WTC11 (cell line): Measurements from ENCODE around the gene PCBP3. TPM values are rescaled to one million over a fixed set of nuclear protein-coding genes. Genes with fewer than 3 reads are reported as not detected.

Experiments used
- ATAC-seq: fragments of 200-7000 bp; cut with Tn5 transposase; 2 replicates; pipeline ENCODE4 v1.10.0; 2021; ENCODE audit warnings: mild to moderate bottlenecking, moderate library complexity
- CTCF ChIA-PET: fragments of 300-600 bp; sonication (Branson Sonifier 250); formaldehyde crosslinking; loops from one replicate; lab custom pipeline; 2021; ENCODE audit warnings: antibody characterized with exemption; lab: Charles Lee
- POLR2A ChIA-PET: fragments of 350-600 bp; sonication (Branson Sonifier 250); formaldehyde crosslinking; loops from one replicate; lab custom pipeline; 2021; ENCODE audit warnings: antibody characterized with exemption; lab: Charles Lee
- DNase-seq: peaks from one replicate; pipeline ENCODE4 v3.0.0; 2021; ENCODE audit warnings: low spot score
- H3K27ac Mint-ChIP-seq: 2 replicates; pipeline ENCODE4 v1.8.0; 2021; ENCODE audit warnings: mixed read lengths
- H3K27me3 Mint-ChIP-seq: 2 replicates; pipeline ENCODE4 v1.8.0; 2021; ENCODE audit warnings: low read depth, mild to moderate bottlenecking, moderate library complexity, mixed read lengths
- H3K36me3 Mint-ChIP-seq: 2 replicates; pipeline ENCODE4 v1.8.0; 2021; ENCODE audit warnings: mixed read lengths
- H3K4me1 Mint-ChIP-seq: 2 replicates; pipeline ENCODE4 v1.8.0; 2022; ENCODE audit warnings: mixed read lengths
- H3K4me3 Mint-ChIP-seq: 2 replicates; pipeline ENCODE4 v1.8.0; 2021; ENCODE audit warnings: mild to moderate bottlenecking, moderate library complexity, mixed read lengths
- H3K9me3 Mint-ChIP-seq: 2 replicates; pipeline ENCODE4 v1.8.0; 2021; ENCODE audit warnings: mixed read lengths
- CTCF ChIP-seq: fragments of 200-600 bp; IDR thresholded peaks from 2 replicates; pipeline ENCODE4 v1.8.0; 2022; ENCODE audit warnings: antibody characterized with exemption
- ESRRA ChIP-seq: sonication (generic); formaldehyde crosslinking; IDR thresholded peaks from 2 replicates; pipeline ENCODE4 v1.8.1; 2022; ENCODE audit warnings: mild to moderate bottlenecking, missing genetic modification reagents, borderline replicate concordance
- GABPB1 ChIP-seq: sonication (generic); formaldehyde crosslinking; IDR thresholded peaks from 2 replicates; pipeline ENCODE4 v1.8.1; 2023; ENCODE audit warnings: mild to moderate bottlenecking, missing genetic modification reagents
- IRF2 ChIP-seq: sonication (generic); formaldehyde crosslinking; IDR thresholded peaks from 2 replicates; pipeline ENCODE4 v1.8.0; 2022; ENCODE audit warnings: low read depth, missing genetic modification reagents, borderline replicate concordance
- MAX ChIP-seq: sonication (generic); formaldehyde crosslinking; IDR thresholded peaks from 2 replicates; pipeline ENCODE4 v1.8.0; 2022; ENCODE audit warnings: mild to moderate bottlenecking, missing genetic modification reagents
- NFE2L1 ChIP-seq: sonication (generic); formaldehyde crosslinking; IDR thresholded peaks from 2 replicates; pipeline ENCODE4 v1.8.1; 2023; ENCODE audit warnings: missing genetic modification reagents
- NR1H2 ChIP-seq: sonication (generic); formaldehyde crosslinking; IDR thresholded peaks from 2 replicates; pipeline ENCODE4 v1.9.0; 2021; ENCODE audit warnings: mild to moderate bottlenecking, moderate library complexity, missing genetic modification reagents
- SMAD4 ChIP-seq: sonication (generic); formaldehyde crosslinking; IDR thresholded peaks from 2 replicates; pipeline ENCODE4 v1.8.0; 2022; ENCODE audit warnings: mild to moderate bottlenecking, missing genetic modification reagents
- TCF7 ChIP-seq: sonication (generic); formaldehyde crosslinking; IDR thresholded peaks from 2 replicates; pipeline ENCODE4 v1.8.0; 2022; ENCODE audit warnings: mild to moderate bottlenecking, low read depth, missing genetic modification reagents, moderate library complexity
- TP53 ChIP-seq: sonication (generic); formaldehyde crosslinking; IDR thresholded peaks from 2 replicates; pipeline ENCODE4 v1.8.1; 2023; ENCODE audit warnings: mild to moderate bottlenecking, missing genetic modification reagents
- ZBTB21 ChIP-seq: sonication (generic); formaldehyde crosslinking; IDR thresholded peaks from 2 replicates; pipeline ENCODE4 v1.8.1; 2023; ENCODE audit warnings: mild to moderate bottlenecking, missing genetic modification reagents, borderline replicate concordance
- ZMAT4 ChIP-seq: fragments of 250-450 bp; sonication (Bioruptor Pico); IDR thresholded peaks from 2 replicates; pipeline ENCODE4 v1.9.0; 2021; ENCODE audit warnings: mild to moderate bottlenecking
- ZNF232 ChIP-seq: sonication (generic); formaldehyde crosslinking; IDR thresholded peaks from 2 replicates; pipeline ENCODE4 v1.8.0; 2022; ENCODE audit warnings: mild to moderate bottlenecking, missing genetic modification reagents
- ZNF416 ChIP-seq: fragments of 250-450 bp; sonication (Bioruptor Pico); IDR thresholded peaks from 2 replicates; pipeline ENCODE4 v1.9.0; 2021; ENCODE audit warnings: mild to moderate bottlenecking, inconsistent platforms
- ZNF671 ChIP-seq: fragments of 250-450 bp; sonication (Bioruptor Pico); IDR thresholded peaks from 2 replicates; pipeline ENCODE4 v1.8.0; 2021; ENCODE audit warnings: mild to moderate bottlenecking
- total RNA-seq: library from RNA; stranded (reverse); gene quantifications from 3 replicates; pipeline ENCODE4 v1.2.3, GENCODE V29; 2021
- TF ChIP-seq, protein P1 (sequence below): fragments of 250-450 bp; sonication (Bioruptor Pico); IDR thresholded peaks from 2 replicates; pipeline ENCODE4 v1.9.0; 2021; ENCODE audit warnings: mild to moderate bottlenecking, borderline replicate concordance
- TF ChIP-seq, protein P2 (sequence below): sonication (generic); formaldehyde crosslinking; IDR thresholded peaks from 2 replicates; pipeline ENCODE4 v1.8.1; 2023; ENCODE audit warnings: mild to moderate bottlenecking, missing genetic modification reagents
- TF ChIP-seq, protein P3 (sequence below): sonication (generic); formaldehyde crosslinking; IDR thresholded peaks from 2 replicates; pipeline ENCODE4 v1.8.0; 2022; ENCODE audit warnings: mild to moderate bottlenecking, missing genetic modification reagents
- TF ChIP-seq, protein P4 (sequence below): fragments of 250-450 bp; sonication (Bioruptor Pico); conservative IDR thresholded peaks from 2 replicates; pipeline ENCODE4 v1.9.0; 2021; ENCODE audit warnings: mild to moderate bottlenecking
- TF ChIP-seq, protein P5 (sequence below): sonication (generic); formaldehyde crosslinking; conservative IDR thresholded peaks from 2 replicates; pipeline ENCODE4 v1.8.1; 2023; ENCODE audit warnings: mild to moderate bottlenecking, low read depth, missing genetic modification reagents, moderate library complexity

Gene PCBP3
- total RNA-seq, 1 experiment from 2014 or later = 8.5 TPM

- H3K4me3 Mint-ChIP-seq = no peak overlapping the region
- H3K36me3 Mint-ChIP-seq = no peaks in the 10 kb centered on the region
- ChIA-PET CTCF (no interaction called here), POLR2A (no interaction called here)
- ATAC-seq = no peak
- peaks cover 6% of the 10 kb centered on the region; the same call in 1 of the 2 replicates for H3K27me3 Mint-ChIP-seq
- H3K9me3 Mint-ChIP-seq = no peaks in the 10 kb centered on the region
- H3K4me1 Mint-ChIP-seq = no peaks in the 10 kb centered on the region
- no peak overlapping the region for H3K27ac Mint-ChIP-seq
- TF ChIP-seq NFE2L1 (CRISPR knock-in tag) (no peak), ESRRA (no peak), NR1H2 (no peak), IRF2 (CRISPR knock-in tag) (no peak), ZMAT4 (CRISPR knock-in tag) (no peak), SMAD4 (CRISPR knock-in tag) (no peak), ZNF671 (CRISPR knock-in tag) (no peak), ZBTB21 (CRISPR knock-in tag) (no peak), TCF7 (CRISPR knock-in tag) (no peak), TP53 (CRISPR knock-in tag) (no peak), CTCF (no peak), MAX (CRISPR knock-in tag) (no peak), ZNF416 (CRISPR knock-in tag) (no peak), GABPB1 (CRISPR knock-in tag) (no peak), ZNF232 (no peak)
- TF ChIP-seq, protein P1, sequence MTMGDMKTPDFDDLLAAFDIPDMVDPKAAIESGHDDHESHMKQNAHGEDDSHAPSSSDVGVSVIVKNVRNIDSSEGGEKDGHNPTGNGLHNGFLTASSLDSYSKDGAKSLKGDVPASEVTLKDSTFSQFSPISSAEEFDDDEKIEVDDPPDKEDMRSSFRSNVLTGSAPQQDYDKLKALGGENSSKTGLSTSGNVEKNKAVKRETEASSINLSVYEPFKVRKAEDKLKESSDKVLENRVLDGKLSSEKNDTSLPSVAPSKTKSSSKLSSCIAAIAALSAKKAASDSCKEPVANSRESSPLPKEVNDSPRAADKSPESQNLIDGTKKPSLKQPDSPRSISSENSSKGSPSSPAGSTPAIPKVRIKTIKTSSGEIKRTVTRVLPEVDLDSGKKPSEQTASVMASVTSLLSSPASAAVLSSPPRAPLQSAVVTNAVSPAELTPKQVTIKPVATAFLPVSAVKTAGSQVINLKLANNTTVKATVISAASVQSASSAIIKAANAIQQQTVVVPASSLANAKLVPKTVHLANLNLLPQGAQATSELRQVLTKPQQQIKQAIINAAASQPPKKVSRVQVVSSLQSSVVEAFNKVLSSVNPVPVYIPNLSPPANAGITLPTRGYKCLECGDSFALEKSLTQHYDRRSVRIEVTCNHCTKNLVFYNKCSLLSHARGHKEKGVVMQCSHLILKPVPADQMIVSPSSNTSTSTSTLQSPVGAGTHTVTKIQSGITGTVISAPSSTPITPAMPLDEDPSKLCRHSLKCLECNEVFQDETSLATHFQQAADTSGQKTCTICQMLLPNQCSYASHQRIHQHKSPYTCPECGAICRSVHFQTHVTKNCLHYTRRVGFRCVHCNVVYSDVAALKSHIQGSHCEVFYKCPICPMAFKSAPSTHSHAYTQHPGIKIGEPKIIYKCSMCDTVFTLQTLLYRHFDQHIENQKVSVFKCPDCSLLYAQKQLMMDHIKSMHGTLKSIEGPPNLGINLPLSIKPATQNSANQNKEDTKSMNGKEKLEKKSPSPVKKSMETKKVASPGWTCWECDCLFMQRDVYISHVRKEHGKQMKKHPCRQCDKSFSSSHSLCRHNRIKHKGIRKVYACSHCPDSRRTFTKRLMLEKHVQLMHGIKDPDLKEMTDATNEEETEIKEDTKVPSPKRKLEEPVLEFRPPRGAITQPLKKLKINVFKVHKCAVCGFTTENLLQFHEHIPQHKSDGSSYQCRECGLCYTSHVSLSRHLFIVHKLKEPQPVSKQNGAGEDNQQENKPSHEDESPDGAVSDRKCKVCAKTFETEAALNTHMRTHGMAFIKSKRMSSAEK (CRISPR knock-in tag) = no peak
- TF ChIP-seq, protein P2, sequence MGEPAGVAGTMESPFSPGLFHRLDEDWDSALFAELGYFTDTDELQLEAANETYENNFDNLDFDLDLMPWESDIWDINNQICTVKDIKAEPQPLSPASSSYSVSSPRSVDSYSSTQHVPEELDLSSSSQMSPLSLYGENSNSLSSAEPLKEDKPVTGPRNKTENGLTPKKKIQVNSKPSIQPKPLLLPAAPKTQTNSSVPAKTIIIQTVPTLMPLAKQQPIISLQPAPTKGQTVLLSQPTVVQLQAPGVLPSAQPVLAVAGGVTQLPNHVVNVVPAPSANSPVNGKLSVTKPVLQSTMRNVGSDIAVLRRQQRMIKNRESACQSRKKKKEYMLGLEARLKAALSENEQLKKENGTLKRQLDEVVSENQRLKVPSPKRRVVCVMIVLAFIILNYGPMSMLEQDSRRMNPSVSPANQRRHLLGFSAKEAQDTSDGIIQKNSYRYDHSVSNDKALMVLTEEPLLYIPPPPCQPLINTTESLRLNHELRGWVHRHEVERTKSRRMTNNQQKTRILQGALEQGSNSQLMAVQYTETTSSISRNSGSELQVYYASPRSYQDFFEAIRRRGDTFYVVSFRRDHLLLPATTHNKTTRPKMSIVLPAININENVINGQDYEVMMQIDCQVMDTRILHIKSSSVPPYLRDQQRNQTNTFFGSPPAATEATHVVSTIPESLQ = no peak
- TF ChIP-seq, protein P3, sequence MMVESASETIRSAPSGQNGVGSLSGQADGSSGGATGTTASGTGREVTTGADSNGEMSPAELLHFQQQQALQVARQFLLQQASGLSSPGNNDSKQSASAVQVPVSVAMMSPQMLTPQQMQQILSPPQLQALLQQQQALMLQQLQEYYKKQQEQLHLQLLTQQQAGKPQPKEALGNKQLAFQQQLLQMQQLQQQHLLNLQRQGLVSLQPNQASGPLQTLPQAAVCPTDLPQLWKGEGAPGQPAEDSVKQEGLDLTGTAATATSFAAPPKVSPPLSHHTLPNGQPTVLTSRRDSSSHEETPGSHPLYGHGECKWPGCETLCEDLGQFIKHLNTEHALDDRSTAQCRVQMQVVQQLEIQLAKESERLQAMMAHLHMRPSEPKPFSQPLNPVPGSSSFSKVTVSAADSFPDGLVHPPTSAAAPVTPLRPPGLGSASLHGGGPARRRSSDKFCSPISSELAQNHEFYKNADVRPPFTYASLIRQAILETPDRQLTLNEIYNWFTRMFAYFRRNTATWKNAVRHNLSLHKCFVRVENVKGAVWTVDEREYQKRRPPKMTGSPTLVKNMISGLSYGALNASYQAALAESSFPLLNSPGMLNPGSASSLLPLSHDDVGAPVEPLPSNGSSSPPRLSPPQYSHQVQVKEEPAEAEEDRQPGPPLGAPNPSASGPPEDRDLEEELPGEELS (CRISPR knock-in tag) = no peak
- TF ChIP-seq, protein P4, sequence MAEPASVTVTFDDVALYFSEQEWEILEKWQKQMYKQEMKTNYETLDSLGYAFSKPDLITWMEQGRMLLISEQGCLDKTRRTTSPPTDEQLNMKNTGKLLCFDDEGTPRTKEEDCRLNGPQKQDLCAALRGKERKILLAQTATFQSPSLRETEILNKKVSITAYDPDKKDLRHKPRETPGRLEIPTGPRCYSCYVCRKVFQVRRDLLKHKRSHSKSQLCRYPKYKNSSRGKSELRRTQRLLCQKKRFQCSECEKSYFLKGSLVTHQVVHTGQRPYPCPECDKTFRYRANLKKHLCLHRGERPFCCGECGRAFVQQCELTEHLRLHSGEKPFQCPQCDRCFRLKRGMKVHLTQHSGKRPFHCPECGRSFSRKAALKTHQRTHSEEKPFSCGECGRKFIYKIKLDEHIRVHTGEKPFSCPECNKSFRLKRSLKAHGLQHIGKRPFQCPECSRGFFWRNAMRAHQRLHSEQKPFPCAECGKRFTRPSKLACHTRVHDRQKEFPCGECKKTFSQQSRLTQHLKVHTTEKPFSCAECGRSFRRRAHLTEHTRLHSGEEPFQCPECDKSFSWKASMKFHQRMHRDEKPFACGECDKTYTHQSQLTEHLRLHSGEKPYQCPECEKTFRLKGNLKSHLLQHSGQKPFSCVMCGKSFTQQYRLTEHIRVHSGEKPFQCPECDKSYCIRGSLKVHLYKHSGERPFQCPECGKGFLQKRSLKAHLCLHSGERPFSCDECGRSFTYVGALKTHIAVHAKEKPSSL (CRISPR knock-in tag) = no peak
- TF ChIP-seq, protein P5, sequence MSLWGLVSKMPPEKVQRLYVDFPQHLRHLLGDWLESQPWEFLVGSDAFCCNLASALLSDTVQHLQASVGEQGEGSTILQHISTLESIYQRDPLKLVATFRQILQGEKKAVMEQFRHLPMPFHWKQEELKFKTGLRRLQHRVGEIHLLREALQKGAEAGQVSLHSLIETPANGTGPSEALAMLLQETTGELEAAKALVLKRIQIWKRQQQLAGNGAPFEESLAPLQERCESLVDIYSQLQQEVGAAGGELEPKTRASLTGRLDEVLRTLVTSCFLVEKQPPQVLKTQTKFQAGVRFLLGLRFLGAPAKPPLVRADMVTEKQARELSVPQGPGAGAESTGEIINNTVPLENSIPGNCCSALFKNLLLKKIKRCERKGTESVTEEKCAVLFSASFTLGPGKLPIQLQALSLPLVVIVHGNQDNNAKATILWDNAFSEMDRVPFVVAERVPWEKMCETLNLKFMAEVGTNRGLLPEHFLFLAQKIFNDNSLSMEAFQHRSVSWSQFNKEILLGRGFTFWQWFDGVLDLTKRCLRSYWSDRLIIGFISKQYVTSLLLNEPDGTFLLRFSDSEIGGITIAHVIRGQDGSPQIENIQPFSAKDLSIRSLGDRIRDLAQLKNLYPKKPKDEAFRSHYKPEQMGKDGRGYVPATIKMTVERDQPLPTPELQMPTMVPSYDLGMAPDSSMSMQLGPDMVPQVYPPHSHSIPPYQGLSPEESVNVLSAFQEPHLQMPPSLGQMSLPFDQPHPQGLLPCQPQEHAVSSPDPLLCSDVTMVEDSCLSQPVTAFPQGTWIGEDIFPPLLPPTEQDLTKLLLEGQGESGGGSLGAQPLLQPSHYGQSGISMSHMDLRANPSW = no peak
- no peak for DNase-seq
These were observed 78.1 kb downstream of the PCBP3 start for GRCh38 chr21:45721671-45722070.
